Mucosa of descending colon (tissue), 3 donors: ENCODE results near the gene SHISAL1. TPM values are rescaled to one million over a fixed set of nuclear protein-coding genes. Genes with fewer than 3 reads are reported as not detected.

Experiments used
- ATAC-seq: fragments of 200-7000 bp; cut with Tn5 transposase; one replicate; pipeline ENCODE4 v1.9.1; 2020; ENCODE audit warnings: mild to moderate bottlenecking, moderate library complexity
- DNase-seq, 3 donors: peaks; one replicate each; pipeline ENCODE4 v3.0.0-alpha.2; 2020
- H3K36me3 ChIP-seq: fragments of 200-600 bp; one replicate; pipeline ENCODE4 v1.8.0; 2021; ENCODE audit warnings: low read depth, mild to moderate bottlenecking
- H3K4me1 ChIP-seq: fragments of 200-600 bp; one replicate; pipeline ENCODE4 v1.8.0; 2021; ENCODE audit warnings: low read depth, mild to moderate bottlenecking
- H3K4me3 ChIP-seq: fragments of 200-600 bp; one replicate; pipeline ENCODE4 v1.8.0; 2021; ENCODE audit warnings: mild to moderate bottlenecking
- H3K9me3 ChIP-seq: fragments of 200-600 bp; one replicate; pipeline ENCODE4 v1.8.0; 2021; ENCODE audit warnings: mild to moderate bottlenecking
- CTCF ChIP-seq: fragments of 200-600 bp; IDR thresholded peaks from one replicate; pipeline ENCODE4 v1.8.0; 2022; ENCODE audit warnings: antibody characterized with exemption, mild to moderate bottlenecking
- intact Hi-C, 2 donors: fragments of 100-400 bp; cut with DNase I in 1 of 2; cut with micrococcal nuclease in 1 of 2; formaldehyde crosslinking; loops; one replicate each; pipeline versions ENCODE4 v1.11.0 to v1.11.1; 2022; cut with DNase I, micrococcal nuclease
- total RNA-seq, 3 donors: library from RNA; stranded (reverse); fragmentation: NEBNext Ultra II Directional in 2 of 3; extraction: Animal tissue kit (Norgen Biotek cat#: 25700) in 2 of 3; gene quantifications; one replicate each; pipeline versions ENCODE4 v1.2.1 to v1.2.4, GENCODE V29; 2021 to 2023
- donor health status: DM: no; HTN: no; CAD: no; lungs with moderate emphysema.
- donor health status: DM: no; HTN: no; CAD: no.
- donor health status: DM: no; HTN: yes; CAD: no.

Gene SHISAL1
- total RNA-seq, 3 donors from 2014 or later: 0.38 to 34.3 (median 1.1) TPM

DNA sequence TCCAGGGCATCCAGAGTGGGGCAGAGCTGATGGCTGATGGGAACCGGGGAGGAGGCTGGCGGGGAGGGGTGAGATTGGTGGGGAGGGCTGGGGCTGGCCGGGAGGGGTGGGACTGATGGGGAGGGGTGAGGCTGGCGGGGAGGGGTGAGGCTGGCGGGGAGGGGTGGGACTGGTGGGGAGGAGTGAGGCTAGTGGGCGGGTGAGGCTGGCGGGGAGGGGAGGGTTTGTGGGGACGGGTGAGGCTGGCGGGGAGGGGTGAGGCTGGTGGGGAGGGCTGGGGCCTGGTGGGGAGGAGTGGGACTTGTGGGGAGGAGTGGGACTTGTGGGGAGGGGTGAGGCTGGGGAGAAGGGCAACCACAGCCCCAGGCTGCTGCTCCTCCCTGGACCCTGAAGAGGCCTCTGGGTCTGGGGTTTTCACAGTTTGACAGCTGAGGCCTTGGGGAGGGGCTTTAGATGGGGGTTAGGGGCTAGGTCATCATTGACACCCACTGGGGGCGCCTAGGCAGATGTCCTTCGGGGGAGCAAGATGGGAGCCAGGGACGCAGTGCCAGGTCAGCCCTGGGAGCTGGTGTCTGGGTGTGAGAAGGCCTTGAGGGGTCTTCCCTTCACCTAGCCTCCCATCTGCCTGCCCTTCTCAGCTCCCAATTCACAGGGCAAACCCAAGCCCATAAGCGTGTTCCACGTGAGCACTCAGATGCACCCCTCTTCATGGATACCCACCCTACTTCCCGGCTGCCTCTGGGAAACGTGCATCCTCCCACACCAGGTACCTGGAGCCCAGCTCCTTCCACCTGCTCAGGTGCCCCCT, 105.4 kb downstream of the SHISAL1 start:
- intact Hi-C loops: no loop called here
- peaks cover 2% of the 10 kb centered on the region for H3K9me3 ChIP-seq
- TF ChIP-seq CTCF: no peak
- H3K36me3 ChIP-seq: no peaks in the 10 kb centered on the region
- ATAC-seq: no peak
- no peaks in the 10 kb centered on the region for H3K4me1 ChIP-seq
- H3K4me3 ChIP-seq: no peak overlapping the region
- peak in 1 of 3 donors; percentile 36 for DNase-seq

DNA sequence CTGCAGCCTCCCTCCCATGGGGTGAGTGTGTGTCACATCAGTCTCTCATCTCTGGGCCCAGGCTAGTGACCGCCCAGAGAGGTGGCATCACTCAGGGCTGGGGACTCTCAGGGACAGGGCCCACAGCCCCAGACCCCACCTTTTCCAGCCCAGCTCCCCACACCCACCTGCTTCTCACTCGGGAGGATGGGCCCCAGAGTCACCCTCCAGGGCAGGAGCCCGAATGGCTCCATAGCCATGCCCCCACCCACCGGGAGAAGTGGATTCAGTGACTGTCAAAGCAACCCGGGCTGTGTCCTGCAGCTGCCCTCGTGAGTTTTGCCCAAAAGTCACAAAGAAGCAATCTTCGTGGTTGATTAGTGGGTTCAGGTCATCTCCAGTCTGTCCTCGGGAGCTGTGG, 106.1 kb downstream of the SHISAL1 start:
- ATAC-seq (no peak), DNase-seq (peak in 1 of 3 donors; percentile 37)
- H3K9me3 ChIP-seq: peaks cover 2% of the 10 kb centered on the region
- H3K4me1 ChIP-seq: no peaks in the 10 kb centered on the region
- intact Hi-C loops: no loop called here
- no peak for TF ChIP-seq CTCF
- no peaks in the 10 kb centered on the region for H3K36me3 ChIP-seq
- H3K4me3 ChIP-seq: no peak overlapping the region

GRCh38 chr22:44206330-44206645, 106.5 kb downstream of the SHISAL1 start:
- ATAC-seq (no peak), DNase-seq (no peak)
- intact Hi-C loops: no loop called here
- Histone ChIP-seq H3K4me3 (no peak overlapping the region), H3K9me3 (peaks cover 2% of the 10 kb centered on the region), H3K36me3 (no peaks in the 10 kb centered on the region), H3K4me1 (no peaks in the 10 kb centered on the region)
- TF ChIP-seq CTCF: no peak

DNA sequence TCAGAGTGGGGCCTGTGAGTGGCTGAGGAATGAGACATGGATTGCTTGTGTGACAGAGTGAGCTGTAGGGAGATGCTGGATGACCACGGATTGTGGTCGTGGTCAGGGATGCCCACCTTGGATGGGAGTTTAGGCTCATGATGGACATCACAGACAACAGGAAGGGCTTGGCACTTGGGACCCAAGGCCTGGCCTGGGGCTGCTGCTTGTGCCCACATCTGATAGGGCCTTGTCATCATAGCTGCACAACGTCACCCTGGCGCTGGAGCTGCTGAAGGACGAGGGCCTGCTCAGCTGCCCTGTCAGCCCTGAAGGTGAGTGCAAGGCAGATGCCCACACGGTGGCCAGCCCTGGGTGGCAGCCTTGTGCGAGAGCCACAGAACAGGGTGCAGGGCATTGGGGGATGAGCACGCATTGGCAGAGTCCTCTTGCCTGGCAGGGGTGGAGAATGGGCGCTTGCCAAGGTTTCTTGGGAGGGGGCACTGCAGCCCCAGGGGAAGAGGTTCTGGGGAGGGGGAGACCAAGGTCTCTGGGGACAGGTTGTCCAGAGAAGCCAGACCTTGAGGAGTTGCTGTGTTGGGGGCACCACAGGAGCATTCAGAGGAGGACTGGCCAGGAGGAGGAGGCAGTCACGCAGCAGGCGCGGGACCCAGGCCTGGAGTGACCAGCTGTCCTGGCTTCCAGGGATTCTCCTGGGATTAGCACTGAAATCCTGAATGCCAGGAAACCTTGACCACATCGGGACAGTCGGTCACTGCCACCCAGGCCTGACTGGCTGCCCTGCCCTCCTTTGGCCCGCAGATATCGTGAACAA, 107.0 kb downstream of the SHISAL1 start:
- Histone ChIP-seq H3K36me3 (no peaks in the 10 kb centered on the region), H3K9me3 (peaks cover 2% of the 10 kb centered on the region), H3K4me1 (no peaks in the 10 kb centered on the region), H3K4me3 (no peak overlapping the region)
- no peak for TF ChIP-seq CTCF
- intact Hi-C loops: no loop called here
- ATAC-seq (no peak), DNase-seq (no peak)

GRCh38 chr22:44204739-44205515, 107.8 kb downstream of the SHISAL1 start:
- intact Hi-C loops: no loop called here
- Histone ChIP-seq H3K4me1 (no peaks in the 10 kb centered on the region), H3K4me3 (no peak overlapping the region), H3K9me3 (peaks cover 2% of the 10 kb centered on the region), H3K36me3 (no peaks in the 10 kb centered on the region)
- peak; percentile 36 for ATAC-seq
- DNase-seq: no peak
- TF ChIP-seq CTCF: no peak
